Astrocyte (in vitro differentiated cells and primary cell): ENCODE results near the gene LCE3C. TPM values are rescaled to one million over a fixed set of nuclear protein-coding genes. Genes with fewer than 3 reads are reported as not detected.

Experiments used
- DNase-seq: peaks from one replicate; pipeline ENCODE4 v3.0.0-alpha.2; 2010; ENCODE audit warnings: low read depth
- FAIRE-seq: peaks from 2 replicates; lab custom pipeline; 2011; peaks lifted over from hg19 to GRCh38; lab: Jason Lieb, UNC
- H2AFZ ChIP-seq: 2 replicates; pipeline ENCODE4 v1.6.0; 2012; ENCODE audit warnings: low read depth, low read length, inconsistent platforms
- H3K27ac ChIP-seq: 2 replicates; pipeline ENCODE4 v1.5.1; 2011; ENCODE audit warnings: low read depth, low read length, inconsistent platforms
- H3K27me3 ChIP-seq: 2 replicates; pipeline ENCODE4 v1.6.0; 2011; ENCODE audit warnings: low read length, inconsistent platforms; ENCODE audit not compliant: insufficient read depth
- H3K36me3 ChIP-seq: 2 replicates; pipeline ENCODE4 v1.5.1; 2011; ENCODE audit warnings: low read length, inconsistent platforms; ENCODE audit not compliant: insufficient read depth
- H3K4me1 ChIP-seq: 2 replicates; pipeline ENCODE4 v1.5.1; 2011; ENCODE audit warnings: low read length, inconsistent platforms; ENCODE audit not compliant: insufficient read depth
- H3K4me2 ChIP-seq: 2 replicates; pipeline ENCODE4 v1.6.0; 2012; ENCODE audit warnings: low read length, inconsistent platforms
- H3K4me3 ChIP-seq: 2 replicates; pipeline ENCODE4 v1.5.1; 2011; ENCODE audit warnings: low read depth, mild to moderate bottlenecking, low read length, inconsistent platforms; ENCODE audit not compliant: insufficient read depth
- H3K79me2 ChIP-seq: 2 replicates; pipeline ENCODE4 v1.6.0; 2012; ENCODE audit warnings: mild to moderate bottlenecking, low read length, inconsistent platforms; ENCODE audit not compliant: insufficient read depth
- H3K9ac ChIP-seq: 2 replicates; pipeline ENCODE4 v1.6.0; 2012; ENCODE audit warnings: mild to moderate bottlenecking, low read length, inconsistent platforms
- H3K9me3 ChIP-seq: 2 replicates; pipeline ENCODE4 v1.5.1; 2012; ENCODE audit warnings: low read depth, mild to moderate bottlenecking, low read length, inconsistent platforms; ENCODE audit not compliant: insufficient read depth
- H4K20me1 ChIP-seq: 2 replicates; pipeline ENCODE4 v1.6.0; 2012; ENCODE audit warnings: low read length, inconsistent platforms; ENCODE audit not compliant: insufficient read depth
- H3K27ac Mint-ChIP-seq: one replicate; pipeline ENCODE4 v1.8.0; 2021; ENCODE audit warnings: mild to moderate bottlenecking, mixed read lengths; ENCODE audit not compliant: unreplicated experiment
- H3K27me3 Mint-ChIP-seq: one replicate; pipeline ENCODE4 v1.8.0; 2021; ENCODE audit warnings: low read depth, mixed read lengths; ENCODE audit not compliant: unreplicated experiment
- H3K36me3 Mint-ChIP-seq: one replicate; pipeline ENCODE4 v1.8.0; 2021; ENCODE audit warnings: low read depth, mixed read lengths; ENCODE audit not compliant: unreplicated experiment
- H3K4me1 Mint-ChIP-seq: one replicate; pipeline ENCODE4 v1.8.0; 2021; ENCODE audit warnings: low read depth, mixed read lengths; ENCODE audit not compliant: unreplicated experiment
- H3K4me3 Mint-ChIP-seq: one replicate; pipeline ENCODE4 v1.8.0; 2021; ENCODE audit warnings: mild to moderate bottlenecking, moderate library complexity, mixed read lengths; ENCODE audit not compliant: unreplicated experiment
- H3K9me3 Mint-ChIP-seq: one replicate; pipeline ENCODE4 v1.8.0; 2021; ENCODE audit warnings: mild to moderate bottlenecking, mixed read lengths; ENCODE audit not compliant: unreplicated experiment
- CTCF ChIP-seq: IDR thresholded peaks from 2 replicates; pipeline ENCODE4 v1.5.1; 2011; ENCODE audit warnings: low read depth, mild to moderate bottlenecking, inconsistent platforms, low read length, moderate library complexity; ENCODE audit not compliant: insufficient read depth
- EZH2 ChIP-seq: IDR thresholded peaks from 2 replicates; pipeline ENCODE4 v1.6.1; 2012; ENCODE audit warnings: mild to moderate bottlenecking, low read length, inconsistent platforms; ENCODE audit not compliant: insufficient read depth
- total RNA-seq: library from RNA; stranded (reverse); gene quantifications from 2 replicates; pipeline ENCODE4 v1.2.1, GENCODE V29; 2021

Gene LCE3C
- total RNA-seq, 1 donor from 2014 or later = not detected

- Mint-ChIP-seq H3K27ac (no peak overlapping the region), H3K27me3 (peaks cover 22% of the 10 kb centered on the region), H3K4me1 (no peaks in the 10 kb centered on the region), H3K36me3 (no peaks in the 10 kb centered on the region), H3K9me3 (peaks cover 3% of the 10 kb centered on the region), H3K4me3 (no peak overlapping the region)
- H3K79me2 ChIP-seq = no peaks in the 10 kb centered on the region
- H4K20me1 ChIP-seq = no peaks in the 10 kb centered on the region
- no peak for DNase-seq
- no peaks in the 10 kb centered on the region for H3K4me1 ChIP-seq
- TF ChIP-seq CTCF (no peak), EZH2 (no peak)
- H3K4me2 ChIP-seq = no peak overlapping the region
- no peak overlapping the region for H3K27ac ChIP-seq
- H3K9ac ChIP-seq = no peak overlapping the region
- H3K9me3 ChIP-seq = no peaks in the 10 kb centered on the region
- no peak for FAIRE-seq
- H3K4me3 ChIP-seq = no peak overlapping the region
- no peaks in the 10 kb centered on the region for H3K27me3 ChIP-seq
- H3K36me3 ChIP-seq = no peaks in the 10 kb centered on the region
- H2AFZ ChIP-seq = no peak overlapping the region
These were observed 30.6 kb downstream of the LCE3C start for GRCh38 chr1:152630596-152630995.

- peaks cover 13% of the 10 kb centered on the region for H3K27me3 Mint-ChIP-seq
- no peaks in the 10 kb centered on the region for H3K27me3 ChIP-seq
- FAIRE-seq = no peak
- H3K27ac ChIP-seq = no peak overlapping the region
- DNase-seq = no peak
- no peak overlapping the region for H3K27ac Mint-ChIP-seq
- no peaks in the 10 kb centered on the region for H3K4me1 Mint-ChIP-seq
- TF ChIP-seq EZH2 (no peak), CTCF (no peak)
- no peaks in the 10 kb centered on the region for H3K4me1 ChIP-seq
- no peaks in the 10 kb centered on the region for H4K20me1 ChIP-seq
- no peaks in the 10 kb centered on the region for H3K9me3 ChIP-seq
- H3K4me3 ChIP-seq = no peak overlapping the region
- no peak overlapping the region for H3K4me2 ChIP-seq
- no peak overlapping the region for H3K4me3 Mint-ChIP-seq
- H3K36me3 ChIP-seq = no peaks in the 10 kb centered on the region
- H3K36me3 Mint-ChIP-seq = no peaks in the 10 kb centered on the region
- peaks cover 4% of the 10 kb centered on the region for H3K9me3 Mint-ChIP-seq
- no peak overlapping the region for H3K9ac ChIP-seq
- H2AFZ ChIP-seq = no peak overlapping the region
- no peaks in the 10 kb centered on the region for H3K79me2 ChIP-seq
These were observed 40.3 kb downstream of the LCE3C start for GRCh38 chr1:152640351-152640750.

GRCh38 chr1:152643945-152644344 lies 43.9 kb downstream of the LCE3C start:
- H3K4me2 ChIP-seq = no peak overlapping the region
- no peak for DNase-seq
- H2AFZ ChIP-seq = no peak overlapping the region
- Mint-ChIP-seq H3K36me3 (no peaks in the 10 kb centered on the region), H3K4me3 (no peak overlapping the region), H3K4me1 (no peaks in the 10 kb centered on the region), H3K27ac (no peak overlapping the region), H3K9me3 (peaks cover 2% of the 10 kb centered on the region), H3K27me3 (peaks cover 13% of the 10 kb centered on the region)
- H3K27ac ChIP-seq = no peak overlapping the region
- no peak for TF ChIP-seq EZH2
- no peak for TF ChIP-seq CTCF
- no peaks in the 10 kb centered on the region for H3K79me2 ChIP-seq
- FAIRE-seq = no peak
- H3K4me3 ChIP-seq = no peak overlapping the region
- no peaks in the 10 kb centered on the region for H3K36me3 ChIP-seq
- no peaks in the 10 kb centered on the region for H3K4me1 ChIP-seq
- H3K9ac ChIP-seq = no peak overlapping the region
- H4K20me1 ChIP-seq = no peaks in the 10 kb centered on the region
- no peaks in the 10 kb centered on the region for H3K9me3 ChIP-seq
- no peaks in the 10 kb centered on the region for H3K27me3 ChIP-seq
